ENCODE measurements around the gene HLA-DOA.

HLA-DOA gene

GRCh38 chr6:33015798-33016197 is 6.4 kb upstream of the HLA-DOA start:
- DNase-seq = no peak

- peak; percentile 43 for DNase-seq
Observed at GRCh38 chr6:33014841-33015634, 5.6 kb upstream of the HLA-DOA start.

GRCh38 chr6:33013608-33014007 is 4.2 kb upstream of the HLA-DOA start:
- DNase-seq = no peak

GRCh38 chr6:33010356-33010755 is 965 bp upstream of the HLA-DOA start:
- DNase-seq = no peak

GRCh38 chr6:33007831-33008400 is 1.5 kb downstream of the HLA-DOA start:
- no peak for DNase-seq

- DNase-seq = no peak
Observed at GRCh38 chr6:33004940-33005339, 4.5 kb downstream of the HLA-DOA start.

- DNase-seq = no peak
Observed at GRCh38 chr6:33001685-33002084, 7.7 kb downstream of the HLA-DOA start.

GRCh38 chr6:33000055-33000454 is 9.3 kb downstream of the HLA-DOA start:
- peak; percentile 37 for DNase-seq

GRCh38 chr6:32995448-32995847 is 13.9 kb downstream of the HLA-DOA start:
- DNase-seq = no peak

GRCh38 chr6:32993363-32993973 is 15.9 kb downstream of the HLA-DOA start:
- DNase-seq = no peak

GRCh38 chr6:32991972-32992371 is 17.4 kb downstream of the HLA-DOA start:
- no peak for DNase-seq

- no peak for DNase-seq
Observed at GRCh38 chr6:32989368-32989767, 20.0 kb downstream of the HLA-DOA start.

GRCh38 chr6:32984622-32985389 is 24.6 kb downstream of the HLA-DOA start:
- peak; percentile 85 for DNase-seq

- no peak for DNase-seq
Observed at GRCh38 chr6:32983964-32984621, 25.3 kb downstream of the HLA-DOA start.

- no peak for DNase-seq
Observed at GRCh38 chr6:32983493-32983848, 25.9 kb downstream of the HLA-DOA start.

- no peak for DNase-seq
Observed at GRCh38 chr6:32982702-32983492, 26.5 kb downstream of the HLA-DOA start.

- DNase-seq = no peak
Observed at GRCh38 chr6:32982084-32982701, 27.2 kb downstream of the HLA-DOA start.

GRCh38 chr6:32980488-32981038 is 28.8 kb downstream of the HLA-DOA start:
- no peak for DNase-seq

- no peak for DNase-seq
Observed at GRCh38 chr6:32979720-32980487, 29.5 kb downstream of the HLA-DOA start.

- DNase-seq = no peak
Observed at GRCh38 chr6:32977953-32978324, 31.5 kb downstream of the HLA-DOA start.

All from CD4-positive, alpha-beta T cell treated with Interferon gamma for 1 hour (primary cell).